Neuron (in vitro differentiated cells): ENCODE measurements around the gene ANKRD34C.

Source experiments
- H2AFZ ChIP-seq: one replicate; pipeline ENCODE4 v1.6.1; 2013; ENCODE audit warnings: low read depth, mild to moderate bottlenecking, inconsistent platforms, low read length, moderate library complexity
- H3K27me3 ChIP-seq: one replicate; pipeline ENCODE4 v1.6.1; 2013; ENCODE audit warnings: low read length; ENCODE audit not compliant: insufficient read depth
- H3K36me3 ChIP-seq: one replicate; pipeline ENCODE4 v1.6.1; 2013; ENCODE audit warnings: low read length; ENCODE audit not compliant: insufficient read depth
- H3K4me1 ChIP-seq: one replicate; pipeline ENCODE4 v1.6.1; 2013; ENCODE audit warnings: low read length; ENCODE audit not compliant: insufficient read depth
- H3K4me3 ChIP-seq: 2 replicates; pipeline ENCODE4 v1.5.1; 2013; ENCODE audit warnings: mild to moderate bottlenecking, low read length, moderate library complexity
- H3K9me3 ChIP-seq: one replicate; pipeline ENCODE4 v1.6.1; 2013; ENCODE audit warnings: low read length

The ANKRD34C gene

DNA sequence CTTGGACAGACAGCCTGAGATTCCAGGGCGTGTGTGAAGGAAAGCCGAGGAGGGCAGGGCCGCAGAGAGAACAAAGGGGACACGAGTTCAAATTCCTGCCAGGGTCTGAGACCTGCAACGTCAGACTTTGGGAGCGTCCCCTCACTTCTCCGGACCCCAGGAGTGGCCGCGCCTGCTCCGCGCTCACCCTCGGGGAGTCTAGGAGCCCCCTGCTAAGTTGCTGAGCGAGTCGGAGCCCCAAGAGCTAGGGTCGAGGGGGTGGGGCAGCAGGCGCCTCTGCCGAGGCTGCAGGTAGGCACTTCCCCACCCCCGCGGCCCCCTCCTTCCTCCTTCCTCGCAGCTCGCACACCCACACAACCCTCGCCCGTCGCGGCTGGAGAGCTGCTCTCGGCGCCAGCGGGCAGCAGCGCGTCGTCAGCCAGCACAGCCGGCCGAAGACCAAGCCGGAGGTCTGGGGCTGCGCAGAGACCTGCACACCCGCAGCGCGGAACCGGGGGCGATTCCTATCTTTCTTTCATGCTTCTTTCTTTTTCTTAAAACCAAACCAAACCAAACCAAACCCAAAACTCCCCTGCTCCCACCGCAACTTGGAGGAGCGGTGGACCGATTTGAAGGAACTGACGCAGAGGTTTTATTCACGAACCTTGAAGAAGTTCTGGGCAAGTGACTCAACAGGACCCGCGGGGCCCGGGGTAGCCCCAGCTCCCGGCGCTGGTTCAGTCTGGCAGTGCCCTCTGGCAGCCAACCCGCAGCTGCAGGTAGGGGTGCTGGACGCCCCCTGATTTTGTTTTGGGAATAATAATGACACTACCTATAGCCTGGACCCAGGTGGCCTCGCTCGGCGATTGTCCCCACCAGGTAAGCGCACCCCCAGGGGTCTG lies at the start of gene ANKRD34C:
ANKRD34C (plus strand) TSS at position 352 of the 881 bp plus-strand sequence. CDS start 10,563 bp downstream, outside the sequence.
- no peak within 1 kb of the TSS for H3K4me3 ChIP-seq
- no peaks in the 10 kb centered on the region for H3K4me1 ChIP-seq
- peaks cover 63% of the 10 kb centered on the region for H3K27me3 ChIP-seq

DNA sequence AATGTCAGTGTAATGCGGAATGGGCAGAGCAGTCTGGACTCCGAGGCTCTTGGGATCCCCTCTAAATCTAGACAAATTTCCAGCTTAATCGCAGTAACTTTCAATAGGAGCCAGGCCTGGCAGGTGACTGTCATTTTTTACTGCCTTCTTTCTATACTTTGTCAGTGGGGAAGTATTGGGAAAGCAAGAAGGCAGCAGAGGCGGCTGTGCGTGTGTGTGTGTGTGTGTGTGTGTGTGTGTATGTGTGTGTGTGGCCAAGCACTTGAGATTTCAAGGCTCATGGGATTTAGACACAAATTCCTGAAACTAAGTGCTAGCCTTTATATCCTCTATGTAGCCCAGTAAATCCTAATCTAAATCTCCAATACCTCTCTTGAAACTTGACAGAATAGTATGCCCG lies 49.3 kb upstream of the ANKRD34C start:
- H3K9me3 ChIP-seq: peaks cover 4% of the 10 kb centered on the region
- H3K4me3 ChIP-seq: no peak overlapping the region
- H2AFZ ChIP-seq: no peak overlapping the region
- H3K36me3 ChIP-seq: no peaks in the 10 kb centered on the region
- peaks cover 4% of the 10 kb centered on the region for H3K27me3 ChIP-seq
- peaks cover 3% of the 10 kb centered on the region for H3K4me1 ChIP-seq

More for the DNA sequence above, at the start of gene ANKRD34C:
- no peaks in the 10 kb centered on the region for H3K36me3 ChIP-seq
- no peak within 1 kb of the TSS for H2AFZ ChIP-seq
- H3K9me3 ChIP-seq: no peaks in the 10 kb centered on the region

DNA sequence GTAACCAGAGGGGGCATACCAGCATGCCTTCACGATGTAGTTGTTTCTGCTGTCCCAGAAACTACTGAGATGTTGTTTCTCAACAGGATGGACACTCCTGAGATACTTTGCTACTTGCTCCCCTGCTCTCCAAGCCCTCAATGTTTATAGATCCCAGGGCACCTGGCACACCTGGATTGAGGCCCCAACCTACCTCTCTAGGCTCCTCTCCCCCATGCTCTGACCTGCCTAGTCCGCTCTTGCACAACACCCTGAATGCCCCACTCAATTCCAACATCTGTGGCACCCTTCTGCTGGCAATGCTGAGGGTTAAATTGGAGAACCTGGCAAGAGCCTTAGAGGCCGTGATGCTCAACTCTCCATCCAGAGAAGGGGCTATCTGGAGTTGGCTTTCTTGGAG lies 42.5 kb upstream of the ANKRD34C start:
- peaks cover 4% of the 10 kb centered on the region for H3K27me3 ChIP-seq
- H2AFZ ChIP-seq: no peak overlapping the region
- no peaks in the 10 kb centered on the region for H3K36me3 ChIP-seq
- no peak overlapping the region for H3K4me3 ChIP-seq
- peaks cover 23% of the 10 kb centered on the region for H3K4me1 ChIP-seq
- H3K9me3 ChIP-seq: no peaks in the 10 kb centered on the region

DNA sequence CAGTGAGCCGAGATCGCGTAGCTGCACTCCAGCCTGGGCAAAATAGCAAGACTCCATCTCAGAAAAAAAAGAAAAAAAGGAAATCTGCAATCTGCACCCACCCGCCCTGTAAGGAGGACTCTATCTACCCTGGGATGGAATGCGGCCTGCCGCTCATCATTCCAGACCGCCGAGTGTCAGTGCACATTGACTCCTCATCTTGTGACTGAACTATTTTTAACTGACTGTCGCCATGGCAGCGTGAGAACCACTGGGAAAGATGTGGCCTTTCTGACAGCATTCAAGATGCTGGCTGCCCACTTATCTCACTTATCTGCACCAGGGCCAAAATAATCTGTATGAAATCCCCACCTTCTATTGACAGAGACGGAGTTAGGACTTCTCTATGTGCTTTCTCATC lies 38.8 kb upstream of the ANKRD34C start:
- H2AFZ ChIP-seq: no peak overlapping the region
- no peak overlapping the region for H3K4me3 ChIP-seq
- H3K36me3 ChIP-seq: no peaks in the 10 kb centered on the region
- H3K27me3 ChIP-seq: no peaks in the 10 kb centered on the region
- peaks cover 31% of the 10 kb centered on the region for H3K4me1 ChIP-seq
- no peaks in the 10 kb centered on the region for H3K9me3 ChIP-seq

DNA sequence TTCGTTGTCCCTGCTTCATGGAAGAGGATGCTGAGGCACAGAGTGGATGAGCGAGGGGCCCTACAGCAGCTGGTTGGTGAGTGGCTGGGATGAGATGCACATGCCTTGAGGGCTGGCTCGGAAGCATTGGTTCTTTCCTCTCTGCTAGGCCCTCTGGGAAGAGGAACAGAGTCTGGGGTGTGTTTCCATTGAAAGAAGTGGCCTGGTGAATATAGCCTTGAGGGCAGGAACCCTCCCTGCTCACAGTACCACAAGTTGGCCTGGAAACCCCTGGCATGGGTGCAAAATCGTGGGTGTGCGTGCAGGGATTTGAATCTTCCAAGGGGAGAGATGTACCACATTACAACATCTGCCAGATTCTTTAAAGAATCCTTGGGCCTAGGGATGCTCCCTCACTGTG lies 37.6 kb upstream of the ANKRD34C start:
- no peaks in the 10 kb centered on the region for H3K27me3 ChIP-seq
- peaks cover 31% of the 10 kb centered on the region for H3K4me1 ChIP-seq
- H2AFZ ChIP-seq: no peak overlapping the region
- no peaks in the 10 kb centered on the region for H3K36me3 ChIP-seq
- no peaks in the 10 kb centered on the region for H3K9me3 ChIP-seq
- no peak overlapping the region for H3K4me3 ChIP-seq

DNA sequence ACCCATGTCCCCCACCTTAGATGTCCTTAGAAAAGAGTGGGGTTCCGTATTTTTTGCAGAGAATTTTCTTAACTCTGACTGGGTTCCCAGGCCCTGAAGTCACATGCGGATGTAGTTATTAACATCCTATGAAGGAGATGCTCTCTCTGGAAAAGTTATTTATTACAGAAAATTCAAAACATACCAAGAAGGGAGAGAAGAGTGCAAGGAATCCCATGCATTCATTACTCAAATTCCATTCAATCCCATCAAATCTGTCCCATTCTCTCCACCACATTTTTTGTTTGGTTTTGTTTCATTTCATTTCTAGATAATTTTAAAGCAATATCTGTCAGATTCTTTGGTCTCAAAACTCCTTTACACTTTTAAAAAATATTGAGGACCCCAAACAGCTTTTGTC lies 34.3 kb upstream of the ANKRD34C start:
- Histone ChIP-seq H3K4me1 (peaks cover 27% of the 10 kb centered on the region), H2AFZ (no peak overlapping the region), H3K36me3 (no peaks in the 10 kb centered on the region), H3K4me3 (no peak overlapping the region), H3K27me3 (peaks cover 3% of the 10 kb centered on the region), H3K9me3 (no peaks in the 10 kb centered on the region)

DNA sequence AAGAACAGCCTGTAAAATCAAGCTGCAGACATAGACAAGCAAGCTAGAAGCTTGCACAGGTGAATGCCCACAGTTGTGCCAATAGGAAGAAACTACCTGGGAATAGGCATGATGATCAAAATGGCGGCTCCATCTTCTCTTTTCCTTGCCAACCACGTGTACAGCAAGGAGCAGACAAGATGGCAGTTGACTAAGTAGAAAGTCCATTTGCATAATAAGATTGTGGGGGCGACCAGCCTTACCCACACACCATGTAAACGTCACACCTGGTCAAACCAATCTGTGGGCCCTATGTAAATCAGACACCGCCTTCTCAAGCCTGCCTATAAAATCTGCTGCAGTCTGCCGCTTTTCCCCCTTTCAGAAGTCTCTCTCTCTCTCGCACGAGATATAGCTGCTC lies 25.1 kb upstream of the ANKRD34C start:
- no peaks in the 10 kb centered on the region for H3K36me3 ChIP-seq
- no peaks in the 10 kb centered on the region for H3K9me3 ChIP-seq
- H3K4me1 ChIP-seq: no peaks in the 10 kb centered on the region
- no peak overlapping the region for H3K4me3 ChIP-seq
- H3K27me3 ChIP-seq: no peaks in the 10 kb centered on the region
- H2AFZ ChIP-seq: no peak overlapping the region

DNA sequence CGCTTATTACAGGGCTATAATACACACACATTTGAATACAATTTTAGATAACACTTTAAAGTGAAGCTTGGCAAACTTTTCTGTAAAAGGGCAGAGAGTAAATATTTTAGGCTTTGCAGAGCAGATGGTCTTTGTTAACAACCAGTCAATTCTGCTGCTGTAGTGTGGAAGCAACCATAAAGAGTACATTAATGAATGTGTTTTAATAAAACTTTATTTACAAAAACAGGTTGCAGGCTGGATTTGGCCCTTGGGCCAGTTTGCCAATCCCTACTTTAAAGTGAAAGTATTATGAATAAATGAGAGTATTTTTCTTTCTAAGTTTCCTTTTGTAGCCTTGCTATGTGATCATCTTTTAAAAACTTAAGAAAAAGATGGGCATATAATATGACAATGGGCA lies 20.7 kb upstream of the ANKRD34C start:
- H2AFZ ChIP-seq: no peak overlapping the region
- no peaks in the 10 kb centered on the region for H3K9me3 ChIP-seq
- H3K36me3 ChIP-seq: no peaks in the 10 kb centered on the region
- H3K27me3 ChIP-seq: peaks cover 13% of the 10 kb centered on the region
- no peaks in the 10 kb centered on the region for H3K4me1 ChIP-seq
- H3K4me3 ChIP-seq: no peak overlapping the region

DNA sequence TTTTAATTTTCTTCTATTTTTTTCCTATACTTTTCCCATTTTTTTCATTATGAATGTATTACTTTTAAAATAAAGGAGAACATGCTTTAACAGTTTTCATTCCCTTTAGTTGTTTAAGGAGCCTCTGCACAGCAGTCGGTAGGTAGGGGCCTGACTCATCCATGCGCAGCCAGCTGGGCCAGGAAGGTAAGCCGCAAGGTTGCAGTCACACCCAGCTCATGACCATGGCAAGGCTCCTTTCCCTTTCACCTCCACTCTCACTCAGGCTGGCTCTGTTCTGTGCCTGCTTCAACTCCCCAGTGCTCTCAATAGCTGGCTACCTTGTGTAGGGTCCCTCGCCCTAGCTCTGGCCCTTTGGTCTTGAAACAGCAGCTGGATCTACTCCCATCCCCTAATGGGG lies 17.4 kb upstream of the ANKRD34C start:
- no peaks in the 10 kb centered on the region for H3K9me3 ChIP-seq
- no peaks in the 10 kb centered on the region for H3K4me1 ChIP-seq
- H3K27me3 ChIP-seq: peaks cover 17% of the 10 kb centered on the region
- H3K36me3 ChIP-seq: no peaks in the 10 kb centered on the region
- H2AFZ ChIP-seq: no peak overlapping the region
- H3K4me3 ChIP-seq: no peak overlapping the region

DNA sequence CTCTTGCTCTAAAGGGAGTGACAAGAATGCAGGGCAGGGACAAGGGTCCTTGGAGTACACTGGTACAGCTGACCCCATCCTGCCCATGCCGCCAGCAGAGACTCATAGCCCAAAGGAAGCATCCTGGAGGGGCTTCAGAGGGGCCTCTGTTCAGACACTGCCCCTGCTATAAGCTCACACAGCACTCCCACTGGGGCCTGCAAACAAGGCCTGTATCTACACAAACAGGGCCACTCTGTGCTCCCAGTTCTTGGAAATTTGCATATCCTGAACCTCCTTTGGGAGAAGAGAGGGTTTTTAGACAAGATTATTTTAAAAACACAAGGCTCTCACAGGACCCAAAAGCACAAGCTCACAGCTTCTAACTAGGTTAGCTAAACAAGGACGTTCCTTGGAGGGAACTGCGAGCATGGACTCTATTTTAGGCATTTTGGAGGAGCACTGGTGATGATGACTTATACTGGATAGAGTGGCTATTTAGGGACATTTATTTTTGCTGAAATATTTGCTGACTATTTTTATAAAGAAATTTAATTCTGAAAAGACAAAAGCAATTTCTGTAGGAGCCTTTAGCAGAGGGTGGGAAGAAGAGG lies 16.4 kb upstream of the ANKRD34C start:
- H3K4me3 ChIP-seq: no peak overlapping the region
- H3K4me1 ChIP-seq: no peaks in the 10 kb centered on the region
- H2AFZ ChIP-seq: no peak overlapping the region
- peaks cover 17% of the 10 kb centered on the region for H3K27me3 ChIP-seq
- no peaks in the 10 kb centered on the region for H3K36me3 ChIP-seq
- H3K9me3 ChIP-seq: no peaks in the 10 kb centered on the region

DNA sequence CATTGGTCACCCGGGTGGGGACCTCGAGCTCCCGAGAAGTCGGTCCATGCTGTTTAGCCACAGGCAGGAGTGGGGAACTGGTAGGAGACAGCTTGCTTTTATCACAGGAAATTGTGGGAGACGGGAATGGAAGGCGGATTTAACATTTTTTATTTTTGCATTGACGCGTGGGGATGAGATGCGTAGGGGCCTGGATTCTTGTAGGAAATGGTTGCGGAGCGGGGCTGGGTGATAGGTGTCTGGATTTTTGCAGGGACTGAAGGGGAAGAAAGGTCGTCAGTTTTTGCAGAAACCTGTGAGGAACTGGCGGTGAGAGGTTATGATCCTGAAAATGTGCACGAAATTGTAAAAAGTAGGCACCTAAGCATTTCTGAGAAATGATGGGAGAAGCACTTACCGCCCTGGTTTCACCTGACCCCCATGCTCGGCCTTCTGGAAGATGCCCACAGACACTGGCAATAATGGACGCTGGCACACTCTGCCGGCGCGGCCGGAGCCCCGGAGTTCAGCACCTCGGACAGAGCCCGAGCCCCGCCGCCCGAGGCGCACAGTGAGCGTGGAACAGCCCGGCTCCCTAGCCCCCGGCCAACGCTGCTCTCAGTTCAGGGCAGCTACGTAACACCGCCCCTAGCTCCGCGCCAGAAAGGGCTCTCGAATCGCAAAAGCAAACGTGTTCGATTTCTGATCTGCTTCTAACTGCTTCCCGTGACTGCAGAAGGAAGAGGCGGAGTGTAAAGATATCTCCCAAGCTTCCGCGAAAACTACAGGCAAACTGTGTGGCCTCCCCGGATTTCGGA lies 928 bp downstream of the ANKRD34C start:
- Histone ChIP-seq H3K4me3 (no peak overlapping the region), H2AFZ (no peak overlapping the region), H3K9me3 (no peaks in the 10 kb centered on the region), H3K27me3 (peaks cover 63% of the 10 kb centered on the region), H3K4me1 (no peaks in the 10 kb centered on the region), H3K36me3 (no peaks in the 10 kb centered on the region)

DNA sequence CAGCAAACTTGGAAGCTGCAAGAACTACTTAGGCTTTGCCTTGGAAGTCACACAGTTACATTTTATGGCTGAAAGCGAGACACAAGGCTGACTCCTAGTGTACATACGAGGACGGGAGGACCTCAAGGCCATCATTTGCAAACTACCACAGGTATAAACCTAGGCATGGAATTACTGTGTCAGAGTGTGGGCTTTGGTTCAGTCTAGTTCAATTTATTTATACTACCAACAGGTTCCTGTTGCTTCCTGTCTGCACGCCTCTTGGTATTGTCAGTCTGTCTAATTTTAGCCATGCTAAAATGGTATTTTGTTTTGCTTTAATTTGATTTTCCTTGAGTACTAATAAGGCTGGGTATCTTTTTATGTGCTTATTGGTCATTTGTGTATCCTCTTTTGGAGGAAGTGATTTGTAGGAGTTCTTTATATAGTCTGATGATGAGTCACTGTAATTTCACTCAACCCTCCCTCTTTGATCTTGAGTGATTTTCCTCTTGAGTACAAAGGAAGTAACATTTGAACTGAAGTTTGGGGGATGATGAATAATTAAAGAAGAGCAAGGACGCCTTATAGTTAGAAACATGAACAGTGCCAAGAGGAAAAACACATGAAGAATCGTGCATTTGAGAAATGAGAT lies 8.2 kb downstream of the ANKRD34C start:
- no peak overlapping the region for H3K4me3 ChIP-seq
- H3K4me1 ChIP-seq: no peaks in the 10 kb centered on the region
- peaks cover 8% of the 10 kb centered on the region for H3K27me3 ChIP-seq
- H2AFZ ChIP-seq: no peak overlapping the region
- H3K9me3 ChIP-seq: no peaks in the 10 kb centered on the region
- no peaks in the 10 kb centered on the region for H3K36me3 ChIP-seq

DNA sequence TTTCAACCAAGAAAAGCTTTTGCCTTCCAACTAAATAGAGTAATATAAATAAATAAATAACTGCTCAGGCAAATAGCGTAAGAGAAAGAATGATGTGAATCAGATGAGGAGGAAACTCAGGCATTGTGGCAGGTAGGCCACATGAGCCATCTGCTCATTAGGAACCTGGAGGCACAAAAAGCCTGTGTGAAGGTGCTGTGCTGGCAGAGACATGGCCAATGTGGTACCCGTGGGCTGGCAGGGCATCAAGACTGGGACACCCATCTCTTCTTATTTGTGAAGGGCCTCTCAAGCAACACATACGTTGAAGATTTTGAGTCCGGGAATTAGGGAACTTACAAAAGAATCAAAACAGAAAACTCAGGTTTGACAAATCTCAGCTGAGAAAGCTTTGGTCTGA lies 9.5 kb downstream of the ANKRD34C start:
- peaks cover under 1% of the 10 kb centered on the region for H3K27me3 ChIP-seq
- H3K9me3 ChIP-seq: no peaks in the 10 kb centered on the region
- H3K4me3 ChIP-seq: no peak overlapping the region
- no peak overlapping the region for H2AFZ ChIP-seq
- H3K4me1 ChIP-seq: no peaks in the 10 kb centered on the region
- no peaks in the 10 kb centered on the region for H3K36me3 ChIP-seq
